GM19238 (cell line): Measurements from ENCODE around the gene DOP1B.
"Not testable (repeated sequence)": the region's sequence is repeated elsewhere in the genome, so short reads cannot be mapped to it uniquely, and the experiment has no call there.

Source experiments
- DNase-seq: peaks from one replicate; pipeline ENCODE4 v3.0.0; 2011; ENCODE audit warnings: low spot score; ENCODE audit not compliant: insufficient read length

DOP1B gene

DNA sequence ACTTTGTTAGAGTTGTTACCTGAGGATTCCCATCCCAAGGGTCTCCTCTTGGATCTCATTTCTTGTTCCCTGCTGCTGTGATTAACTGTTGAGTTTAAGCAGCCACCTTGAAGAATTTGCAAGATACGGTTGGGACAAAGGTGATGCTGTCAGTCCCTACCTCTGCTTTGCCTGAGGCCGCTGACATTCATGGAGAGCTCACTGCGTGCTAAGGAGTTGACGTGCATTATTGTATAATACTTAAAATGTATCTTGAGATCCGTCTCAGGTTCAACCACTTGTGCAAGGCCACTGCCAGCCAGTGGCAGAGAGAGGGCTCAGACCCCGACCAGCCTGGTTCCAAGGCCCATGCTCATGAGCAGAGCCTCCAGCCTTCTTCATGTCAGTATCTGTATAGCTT lies 14.2 kb downstream of the DOP1B start:
- no peak for DNase-seq

GRCh38 chr21:36171336-36171735 lies 14.7 kb downstream of the DOP1B start:
- DNase-seq, result no peak

DNA sequence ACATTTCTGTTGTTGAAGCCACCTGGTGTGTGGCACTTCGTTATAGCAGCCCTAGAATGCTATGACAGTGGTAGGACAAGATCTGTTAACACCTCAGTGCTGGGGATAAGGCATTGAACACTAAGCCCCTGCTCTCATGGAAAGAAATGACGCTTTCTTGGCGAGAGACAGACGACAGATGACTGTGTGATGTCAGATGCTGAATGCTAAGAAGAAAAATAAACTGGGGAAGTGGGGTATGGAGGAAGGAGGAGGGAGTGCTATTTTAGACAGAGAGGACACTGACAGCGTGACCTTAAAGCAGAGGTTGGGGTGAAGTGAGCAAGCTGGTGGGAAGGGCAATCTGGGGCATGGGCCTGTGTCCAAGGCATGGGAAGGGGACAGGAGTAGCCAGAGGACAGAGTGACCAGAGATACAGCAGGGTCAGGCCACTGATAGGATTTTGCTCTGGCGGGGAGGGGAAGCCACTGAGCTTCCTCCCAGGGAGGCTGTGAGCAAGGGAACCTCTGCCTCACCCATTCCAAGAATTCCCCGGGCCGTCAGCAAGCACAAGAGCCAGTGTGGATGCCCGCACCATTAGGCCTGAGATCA lies 15.2 kb downstream of the DOP1B start:
- DNase-seq, result no peak

DNA sequence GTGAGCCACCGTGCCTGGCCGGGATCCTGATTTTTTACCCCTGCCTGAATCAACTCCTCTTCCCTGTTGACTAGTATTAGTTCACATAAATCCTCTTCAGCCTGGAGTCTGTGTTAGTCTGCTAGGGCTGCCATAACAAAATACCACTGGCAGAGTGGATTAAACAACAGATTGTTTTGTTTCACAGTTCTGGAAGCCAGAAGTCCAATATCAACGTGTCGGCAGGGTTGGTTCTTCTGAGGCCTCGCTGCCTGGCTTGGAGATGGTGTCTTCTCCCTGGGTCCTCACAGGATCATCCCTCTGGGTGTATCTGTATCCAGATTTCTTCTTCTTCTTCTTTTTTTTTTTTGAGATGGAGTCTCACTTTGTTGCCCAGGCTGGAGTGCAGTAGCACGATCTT lies 18.2 kb downstream of the DOP1B start:
- DNase-seq, result no peak

GRCh38 chr21:36175771-36176565 lies 19.3 kb downstream of the DOP1B start:
- DNase-seq, result no peak

GRCh38 chr21:36178349-36178748 lies 21.7 kb downstream of the DOP1B start:
- no peak for DNase-seq

GRCh38 chr21:36179145-36179544 lies 22.5 kb downstream of the DOP1B start:
- no peak for DNase-seq

DNA sequence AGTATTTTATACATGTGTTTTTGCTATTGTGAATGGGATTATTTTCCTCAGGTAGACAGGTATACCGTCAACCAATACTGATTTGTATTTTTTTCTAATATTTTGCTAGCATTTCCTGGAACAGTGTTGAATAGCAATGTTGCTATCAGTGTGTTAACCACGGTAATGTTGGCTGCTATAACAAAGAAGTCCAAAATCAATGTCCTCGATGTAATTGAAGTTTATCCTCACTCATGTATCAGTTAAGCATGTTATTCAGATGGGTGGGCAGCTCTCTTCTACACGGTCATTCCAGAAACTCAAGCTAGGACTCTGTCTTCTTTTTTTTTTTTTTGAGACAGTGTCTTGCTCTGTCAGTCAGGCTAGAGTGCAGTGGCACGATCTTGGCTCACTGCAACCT lies 24.3 kb downstream of the DOP1B start:
- no peak for DNase-seq

GRCh38 chr21:36183144-36183795 lies 26.6 kb downstream of the DOP1B start:
- DNase-seq, result no peak

GRCh38 chr21:36184545-36184944 lies 27.9 kb downstream of the DOP1B start:
- DNase-seq, result no peak

- no peak for DNase-seq
Observed at GRCh38 chr21:36185523-36185922, 28.9 kb downstream of the DOP1B start.

DNA sequence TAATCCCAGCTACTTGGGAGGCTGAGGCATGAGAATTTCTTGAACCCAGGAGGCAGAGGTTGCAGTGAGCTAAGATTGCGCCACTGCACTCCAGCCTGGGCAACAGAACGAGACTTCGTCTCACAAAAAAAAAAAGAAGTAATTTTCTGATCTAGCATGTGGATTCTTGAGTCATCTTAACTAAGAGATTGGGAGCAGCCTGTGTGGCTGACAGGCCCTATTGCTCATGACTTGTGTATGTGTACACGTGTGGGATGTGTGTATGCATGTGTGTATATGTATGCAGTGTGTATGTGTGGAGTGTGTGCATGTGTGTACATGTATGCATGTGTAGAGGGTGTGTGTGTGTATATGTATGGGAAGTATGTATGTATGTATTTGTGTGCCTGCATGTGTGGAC lies 29.5 kb downstream of the DOP1B start:
- DNase-seq, result no peak

GRCh38 chr21:36186506-36187399 lies 30.1 kb downstream of the DOP1B start:
- DNase-seq, result no peak

- no peak for DNase-seq
Observed at GRCh38 chr21:36188081-36188681, 31.6 kb downstream of the DOP1B start.

DNA sequence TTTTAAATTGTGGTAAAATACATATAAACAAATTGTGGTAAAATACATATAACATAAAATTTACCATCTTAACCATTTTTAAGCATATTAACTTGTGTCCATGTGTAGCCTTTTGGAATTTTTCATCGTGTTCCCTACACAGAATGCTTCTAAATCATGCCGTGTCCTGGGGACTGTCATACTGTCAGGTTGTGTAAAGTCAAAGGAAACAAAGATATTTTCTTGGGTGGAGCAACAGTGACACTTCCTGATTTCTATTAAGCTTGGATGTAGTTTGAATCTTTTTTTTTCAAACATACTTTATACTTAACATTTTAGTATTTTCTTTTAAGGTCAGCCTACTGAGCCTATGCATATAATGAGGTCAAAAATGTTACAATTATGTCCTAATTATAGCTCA lies 32.3 kb downstream of the DOP1B start:
- DNase-seq, result no peak

DNA sequence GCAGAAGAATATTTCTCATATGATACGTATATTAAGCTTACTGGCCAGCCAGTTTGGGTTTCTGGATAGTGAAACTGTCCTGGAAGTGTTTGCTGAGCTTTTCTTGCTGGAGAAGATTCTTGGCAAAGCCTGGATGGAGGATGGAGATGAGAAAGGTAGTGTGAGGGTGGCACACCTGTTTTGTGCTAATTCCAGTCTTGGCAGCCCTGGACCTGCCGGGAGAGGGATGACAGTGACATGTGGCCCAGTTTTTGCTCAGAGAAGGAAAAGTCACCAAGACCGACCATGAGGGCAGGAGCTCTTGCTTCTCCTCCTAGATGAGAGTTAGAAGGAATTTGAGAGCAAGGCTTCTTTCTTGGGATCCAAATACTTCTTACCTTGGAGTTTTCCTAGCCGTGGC lies 34.1 kb downstream of the DOP1B start:
- no peak for DNase-seq

DNA sequence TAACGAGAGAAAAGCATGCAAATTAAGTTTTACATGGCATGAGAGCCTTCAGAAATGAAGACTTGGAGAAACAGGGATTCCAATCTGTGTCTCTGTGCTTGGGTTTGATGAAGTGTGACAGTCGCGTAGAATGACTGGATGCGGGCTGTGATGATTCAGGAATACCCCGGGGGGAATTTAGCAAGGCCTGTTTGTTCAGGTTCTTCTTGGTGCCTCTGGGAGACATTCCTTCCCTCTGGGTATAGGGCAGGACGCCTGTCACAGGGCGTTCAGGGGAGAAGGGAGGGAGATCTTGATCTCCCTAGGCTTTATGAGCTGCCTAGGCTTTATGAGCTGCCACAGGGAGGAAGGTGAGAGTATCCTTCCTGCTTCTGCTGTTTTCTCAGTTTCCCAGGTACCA lies 36.6 kb downstream of the DOP1B start:
- DNase-seq, result no peak

GRCh38 chr21:36194024-36194423 lies 37.4 kb downstream of the DOP1B start:
- DNase-seq, result no peak

DNA sequence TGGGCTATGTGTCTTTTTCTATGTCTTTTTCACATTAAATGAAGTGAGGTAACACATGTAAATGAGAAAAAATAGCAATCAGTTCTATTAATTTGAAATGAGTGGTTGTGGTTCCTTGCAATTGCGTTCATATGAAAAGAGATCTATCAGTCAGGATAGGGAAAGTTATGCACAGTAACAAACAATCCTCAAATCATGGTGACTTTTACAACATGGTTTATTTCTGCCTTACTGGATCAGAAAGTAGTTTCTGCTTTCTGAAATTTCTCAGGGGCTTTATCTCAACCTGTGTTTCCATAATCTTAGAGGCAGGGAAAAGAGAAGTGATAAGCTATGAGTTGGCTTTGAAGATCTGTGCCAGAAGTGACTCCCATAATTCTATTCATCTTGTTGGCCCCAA lies 39.0 kb downstream of the DOP1B start:
- DNase-seq, result no peak

DNA sequence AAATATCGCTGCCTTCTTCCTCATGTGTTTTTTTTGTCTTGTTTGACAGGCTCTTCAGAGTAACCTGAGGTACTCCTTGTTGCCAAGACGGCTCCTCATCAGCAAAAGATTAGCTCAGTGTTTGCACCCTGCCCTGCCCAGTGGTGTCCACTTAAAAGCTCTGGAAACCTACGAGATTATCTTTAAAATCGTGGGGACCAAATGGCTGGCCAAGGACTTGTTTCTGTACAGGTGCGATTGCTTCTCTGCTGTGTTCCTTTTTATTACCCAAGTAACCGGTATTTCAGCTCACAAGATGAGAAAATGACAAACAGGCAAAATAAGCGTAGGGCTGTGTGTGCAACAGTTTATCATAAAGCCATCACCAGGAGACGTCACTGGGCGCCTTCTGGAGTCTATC lies 42.4 kb downstream of the DOP1B start:
- DNase-seq, result no peak

DNA sequence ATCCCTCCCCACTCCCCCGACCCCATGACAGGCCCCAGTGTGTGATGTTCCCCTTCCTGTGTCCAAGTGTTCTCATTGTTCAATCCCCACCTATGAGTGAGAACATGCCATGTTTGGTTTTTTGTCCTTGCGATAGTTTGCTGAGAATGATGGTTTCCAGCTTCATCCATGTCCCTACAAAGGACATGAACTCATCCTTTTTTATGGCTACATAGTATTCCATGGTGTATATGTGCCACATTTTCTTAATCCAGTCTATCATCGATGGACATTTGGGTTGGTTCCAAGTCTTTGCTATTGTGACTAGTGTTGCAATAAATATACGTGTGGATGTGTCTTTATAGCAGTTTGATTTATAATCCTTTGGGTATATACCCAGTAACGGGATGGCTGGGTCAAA lies 43.0 kb downstream of the DOP1B start:
- DNase-seq, result not testable (repeated sequence)
